Activated CD8-positive, alpha-beta T cell treated with anti-CD3 and anti-CD28 coated beads for 36 hours (primary cell): ENCODE data around the gene TCEA2. TPM values are rescaled to one million over a fixed set of nuclear protein-coding genes. Genes with fewer than 3 reads are reported as not detected.

Experiments
- ATAC-seq: fragments of 200-7000 bp; cut with Tn5 transposase; one replicate; pipeline ENCODE4 v1.10.0; 2021; ENCODE audit warnings: mild to moderate bottlenecking, moderate library complexity
- CTCF ChIA-PET: fragments of 350-600 bp; sonication (Branson Sonifier 250); formaldehyde crosslinking; loops from one replicate; lab custom pipeline; 2021; ENCODE audit warnings: antibody characterized with exemption; lab: Charles Lee
- POLR2A ChIA-PET: fragments of 350-600 bp; sonication (Branson Sonifier 250); formaldehyde crosslinking; loops from one replicate; lab custom pipeline; 2021; ENCODE audit warnings: antibody characterized with exemption; lab: Charles Lee
- DNase-seq: peaks from one replicate; pipeline ENCODE4 v3.0.0-alpha.2; 2020
- H3K27ac Mint-ChIP-seq: one replicate; pipeline ENCODE4 v1.8.0; 2021; ENCODE audit warnings: mild to moderate bottlenecking, mixed read lengths
- H3K27me3 Mint-ChIP-seq: one replicate; pipeline ENCODE4 v1.8.0; 2021; ENCODE audit warnings: mixed read lengths
- H3K36me3 Mint-ChIP-seq: one replicate; pipeline ENCODE4 v1.8.0; 2021; ENCODE audit warnings: low read depth, mixed read lengths
- H3K4me1 Mint-ChIP-seq: one replicate; pipeline ENCODE4 v1.8.0; 2021; ENCODE audit warnings: low read depth, mixed read lengths
- H3K4me3 Mint-ChIP-seq: one replicate; pipeline ENCODE4 v1.8.0; 2021; ENCODE audit warnings: mild to moderate bottlenecking, moderate library complexity, mixed read lengths
- H3K9me3 Mint-ChIP-seq: one replicate; pipeline ENCODE4 v1.8.0; 2021; ENCODE audit warnings: mixed read lengths
- CTCF ChIP-seq: fragments of 200-600 bp; IDR thresholded peaks from one replicate; pipeline ENCODE4 v1.8.0; 2022; ENCODE audit warnings: antibody characterized with exemption, mild to moderate bottlenecking
- intact Hi-C: fragments of 100-400 bp; cut with micrococcal nuclease; formaldehyde crosslinking; loops from one replicate; pipeline ENCODE4 v1.10.0; 2022
- total RNA-seq, 2 experiments: library from RNA; stranded (reverse); gene quantifications; one replicate each; pipeline ENCODE4 v1.2.3, GENCODE V29; 2021

TCEA2 gene
- total RNA-seq, 2 experiments from 2014 or later: 30.0 to 33.0 TPM

- ChIA-PET POLR2A (interaction anchor here (0.6 kb wide), 1 partner anchor 12 kb away, joined by 3 read pairs; no protein-coding TSS in a partner anchor), CTCF (interaction anchor here (1.3 kb wide), 1 partner anchor 30 kb away, joined by 4 read pairs; no protein-coding TSS in a partner anchor)
- TF ChIP-seq CTCF: no peak
- Mint-ChIP-seq H3K27me3 (peaks cover 2% of the 10 kb centered on the region), H3K36me3 (peaks cover 17% of the 10 kb centered on the region), H3K9me3 (no peaks in the 10 kb centered on the region), H3K4me1 (peaks cover 39% of the 10 kb centered on the region), H3K27ac (peak overlapping the region; percentile 94), H3K4me3 (no peak overlapping the region)
- ATAC-seq (no peak), DNase-seq (no peak)
- intact Hi-C loops: loop anchor here (10.0 kb wide), 1 partner anchor 48 kb away; the partner anchor contains the start of gene PRPF6
Measured at GRCh38 chr20:64032706-64033624, 30.0 kb upstream of the TCEA2 start.

DNA sequence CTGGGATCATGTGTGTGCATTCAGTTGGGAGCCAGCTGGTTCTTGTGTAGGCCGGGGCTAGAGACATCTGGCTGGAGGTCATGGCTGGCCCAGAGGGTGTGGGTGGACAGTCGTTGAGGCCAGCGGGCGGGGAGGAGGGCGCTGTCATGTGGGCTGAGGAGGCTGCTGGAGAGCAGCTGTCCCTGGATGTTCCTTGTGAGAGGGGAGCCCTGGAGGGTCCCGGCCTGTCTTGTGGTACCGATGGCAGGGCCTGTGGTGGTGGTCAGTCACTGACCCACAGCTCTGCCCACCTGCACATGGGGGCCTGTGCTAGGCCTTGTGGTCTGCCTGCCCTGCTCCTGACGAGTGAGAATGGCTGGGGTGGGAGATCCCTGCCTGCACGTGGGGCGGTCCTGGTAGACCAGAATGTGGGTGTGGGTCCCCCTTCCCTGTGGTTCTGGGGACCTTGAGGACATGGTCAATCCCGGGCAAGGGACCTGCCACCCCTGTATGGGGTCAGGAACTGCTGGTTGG, 29.0 kb upstream of the TCEA2 start:
- H3K4me1 Mint-ChIP-seq: peaks cover 40% of the 10 kb centered on the region
- DNase-seq: no peak
- H3K9me3 Mint-ChIP-seq: no peaks in the 10 kb centered on the region
- intact Hi-C loops: loop anchor here (10.0 kb wide), 1 partner anchor 49 kb away; the partner anchor contains the start of gene PRPF6
- H3K27me3 Mint-ChIP-seq: peaks cover 2% of the 10 kb centered on the region
- ATAC-seq: no peak
- TF ChIP-seq CTCF: no peak
- CTCF ChIA-PET: interaction anchor here (0.7 to 1.3 kb wide), 2 partner anchors 10 to 31 kb away, joined by 3 to 4 read pairs; no protein-coding TSS in a partner anchor
- H3K36me3 Mint-ChIP-seq: peaks cover 15% of the 10 kb centered on the region
- peak overlapping the region; percentile 94 for H3K27ac Mint-ChIP-seq
- POLR2A ChIA-PET: interaction anchor here (0.6 kb wide), 1 partner anchor 27 kb away, joined by 3 read pairs; no protein-coding TSS in a partner anchor
- H3K4me3 Mint-ChIP-seq: no peak overlapping the region

DNA sequence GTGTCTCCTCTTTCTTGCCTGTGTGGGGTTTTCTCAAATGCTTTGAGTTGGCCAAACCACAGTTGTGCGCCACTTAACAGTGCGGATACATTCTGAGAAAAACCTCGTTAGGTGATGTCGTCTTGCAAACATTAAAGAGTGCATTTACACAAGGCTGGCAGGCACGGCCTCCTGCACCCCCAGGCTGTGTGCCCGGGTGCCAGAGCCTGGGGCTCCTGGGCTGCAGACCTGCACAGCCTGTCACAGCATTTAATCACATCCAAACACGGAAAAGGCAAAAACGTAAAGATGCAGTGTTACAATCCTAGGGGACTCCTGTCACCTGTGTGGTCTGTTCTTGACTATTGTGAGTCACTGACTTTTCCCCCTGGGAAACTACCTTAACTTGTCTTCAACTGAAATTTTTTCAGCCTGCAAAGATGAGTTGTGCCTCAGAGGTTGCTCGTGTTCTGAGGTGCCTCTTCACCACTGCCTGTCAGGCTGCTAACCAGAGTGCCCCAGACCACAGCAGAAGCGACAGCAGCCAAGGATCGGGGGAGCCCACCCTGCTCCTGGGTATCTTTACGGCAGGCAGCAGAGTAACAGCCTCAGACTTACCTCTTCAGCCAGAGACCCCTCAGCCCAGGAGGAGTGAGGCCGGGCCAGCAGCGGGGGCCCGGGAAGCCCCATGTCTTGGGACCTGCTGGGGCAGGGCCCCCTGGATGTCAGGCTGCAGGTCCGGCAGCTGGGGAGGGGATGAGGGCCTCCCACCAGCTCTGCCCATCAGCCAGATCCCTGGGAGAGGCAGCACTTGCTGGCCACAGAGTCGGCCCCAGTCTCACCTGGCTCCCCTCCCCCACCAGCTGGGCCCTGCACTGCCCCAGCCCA, 27.7 kb upstream of the TCEA2 start:
- Mint-ChIP-seq H3K36me3 (peaks cover 12% of the 10 kb centered on the region), H3K27me3 (peaks cover 2% of the 10 kb centered on the region), H3K27ac (peak overlapping the region; percentile 94), H3K4me3 (peak overlapping the region; percentile 42), H3K9me3 (no peaks in the 10 kb centered on the region), H3K4me1 (peaks cover 50% of the 10 kb centered on the region)
- POLR2A ChIA-PET: interaction anchor here (0.7 to 5.7 kb wide), 4 partner anchors 12 to 1228 kb away, joined by 3 to 51 read pairs (median 4); partner anchors contain the start of genes PRPF6 and SAMD10
- CTCF ChIA-PET: interaction anchor here (0.7 to 5.9 kb wide), 4 partner anchors 35 to 85 kb away, joined by 3 to 88 read pairs (median 6); partner anchors contain the start of genes PRPF6 and SAMD10
- TF ChIP-seq CTCF: no peak
- DNase-seq: peak; percentile 82
- peak; percentile 60 for ATAC-seq
- intact Hi-C loops: loop anchor here (10.0 kb wide), 1 partner anchor 50 kb away; the partner anchor contains the start of gene PRPF6

DNA sequence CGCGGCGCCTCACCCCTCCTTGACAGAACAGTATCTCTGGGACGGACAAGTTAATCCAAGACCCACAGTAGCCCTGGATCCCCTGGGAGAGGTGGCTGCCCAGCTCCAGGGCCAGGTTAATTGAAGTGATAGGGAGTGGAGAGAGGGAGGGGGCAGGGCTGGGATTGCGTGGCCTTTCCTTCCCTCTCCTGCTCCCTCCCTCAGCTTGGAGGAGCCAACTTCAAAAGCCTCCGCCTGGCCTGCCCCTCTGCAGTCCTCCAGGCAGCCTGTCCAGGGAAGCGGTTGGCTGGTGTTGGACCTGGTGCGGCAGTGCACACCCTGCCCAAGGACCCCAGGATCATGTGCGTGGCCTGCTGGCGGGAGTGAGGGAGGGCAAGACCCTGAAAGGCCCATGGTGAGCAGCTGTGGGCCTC, 27.1 kb upstream of the TCEA2 start, which contains the start of gene C20orf204:
TSS of gene C20orf204 (plus strand) at position 250 of the 413 bp plus-strand sequence. CDS start at position 392, 142 bp downstream.
- Mint-ChIP-seq H3K27ac (peak within 1 kb of the TSS; percentile 94), H3K4me1 (peaks cover 52% of the 10 kb centered on the region), H3K27me3 (peaks cover 2% of the 10 kb centered on the region), H3K36me3 (peaks cover 9% of the 10 kb centered on the region), H3K4me3 (peak within 1 kb of the TSS; percentile 42), H3K9me3 (no peaks in the 10 kb centered on the region)
- TF ChIP-seq CTCF: no peak
- ATAC-seq (no peak), DNase-seq (no peak)
- ChIA-PET POLR2A (interaction anchor here (1.6 to 5.7 kb wide), 3 partner anchors 13 to 55 kb away, joined by 3 to 51 read pairs (median 5); partner anchors contain the start of genes PRPF6 and SAMD10), CTCF (interaction anchor here (1.3 to 5.9 kb wide), 4 partner anchors 34 to 84 kb away, joined by 4 to 88 read pairs (median 8); partner anchors contain the start of genes PRPF6 and SAMD10)
- intact Hi-C loops: loop anchor here (10.0 kb wide), 1 partner anchor 51 kb away; the partner anchor contains the start of gene PRPF6
